GM12878 (cell line): Measurements from ENCODE around the gene STIL. TPM values are rescaled to one million over a fixed set of nuclear protein-coding genes. Genes with fewer than 3 reads are reported as not detected.

Experiments
- ATAC-seq: fragments of 200-7000 bp; cut with Tn5 transposase; 3 replicates; pipeline ENCODE4 v1.9.1; 2020; ENCODE audit warnings: mild to moderate bottlenecking, moderate library complexity
- BruUV-seq: library from RNA; stranded (reverse); fragments of 400-500 nt; replicated peaks from 2 replicates; lab custom pipeline; 2021; lab: Mats Ljungman, UMichigan
- CTCF ChIA-PET: fragments of 300-600 bp; sonication (Branson Sonifier 250); formaldehyde crosslinking; extraction: SDS; loops from one replicate; lab custom pipeline; 2021; ENCODE audit warnings: inconsistent platforms; lab: Yijun Ruan, JAX
- POLR2A ChIA-PET: fragments of 350-600 bp; formaldehyde crosslinking; extraction: SDS; loops from one replicate; lab custom pipeline; 2021; ENCODE audit warnings: inconsistent platforms; lab: Charles Lee
- RAD21 ChIA-PET: fragments of 300-600 bp; sonication (Branson Sonifier 250); formaldehyde crosslinking; loops from one replicate; lab custom pipeline; 2023; ENCODE audit warnings: antibody characterized with exemption; ENCODE audit not compliant: unreplicated experiment; lab: Charles Lee
- SMC1A ChIA-PET: fragments of 300-600 bp; sonication (Branson Sonifier 250); formaldehyde crosslinking; loops from one replicate; lab custom pipeline; 2023; ENCODE audit not compliant: unreplicated experiment, uncharacterized antibody; lab: Charles Lee
- DNase-seq: peaks from one replicate; pipeline ENCODE4 v3.0.0-alpha.2; 2011; ENCODE audit warnings: low read depth, low spot score
- FAIRE-seq: peaks from 3 replicates; lab custom pipeline; 2011; peaks lifted over from hg19 to GRCh38; lab: Jason Lieb, UNC
- H2AFZ ChIP-seq: 2 replicates; pipeline ENCODE4 v1.6.0; 2011; ENCODE audit warnings: low read depth, low read length, control low read depth; ENCODE audit not compliant: control insufficient read depth
- H3K27ac ChIP-seq: 2 replicates; pipeline ENCODE4 v1.5.1; 2011; ENCODE audit warnings: control low read depth; ENCODE audit not compliant: control insufficient read depth, insufficient read depth
- H3K27me3 ChIP-seq, 2 experiments: replicated peaks in 1 of 2; 2 replicates each; pipeline versions ENCODE4 v1.6.0 to v1.6.1; 2011; ENCODE audit warnings: low read length in 1 of 2; ENCODE audit not compliant: control insufficient read depth in 2 of 2, insufficient read depth in 2 of 2
- H3K36me3 ChIP-seq, 2 experiments: 2 replicates each; pipeline ENCODE4 v1.5.1; 2011; ENCODE audit warnings: low read length in 1 of 2; ENCODE audit not compliant: control insufficient read depth in 2 of 2, insufficient read depth in 2 of 2
- H3K4me1 ChIP-seq: 2 replicates; pipeline ENCODE4 v1.6.1; 2011; ENCODE audit warnings: mild to moderate bottlenecking, low read length, moderate library complexity, mixed read lengths; ENCODE audit not compliant: control insufficient read depth, insufficient read depth
- H3K4me2 ChIP-seq: 2 replicates; pipeline ENCODE4 v1.6.0; 2011; ENCODE audit warnings: control low read depth; ENCODE audit not compliant: control insufficient read depth, insufficient read depth
- H3K4me3 ChIP-seq: fragments of 200-600 bp; sonication (generic); 2 replicates; pipeline ENCODE4 v1.5.1; 2016
- H3K79me2 ChIP-seq: 2 replicates; pipeline ENCODE4 v1.6.0; 2011; ENCODE audit warnings: low read length; ENCODE audit not compliant: control insufficient read depth, insufficient read depth
- H3K9ac ChIP-seq: 2 replicates; pipeline ENCODE4 v1.8.0; 2011; ENCODE audit warnings: low read length, control low read depth, mixed read lengths; ENCODE audit not compliant: control insufficient read depth, insufficient read depth
- H3K9me3 ChIP-seq: replicated peaks from 3 replicates; pipeline ENCODE4 v1.5.1; 2011; ENCODE audit warnings: mild to moderate bottlenecking, low read length; ENCODE audit not compliant: control insufficient read depth, insufficient read depth
- H4K20me1 ChIP-seq: 2 replicates; pipeline ENCODE4 v1.6.0; 2011; ENCODE audit not compliant: control insufficient read depth, insufficient read depth
- BMI1 ChIP-seq: fragments of 450-650 bp; IDR thresholded peaks from 2 replicates; pipeline ENCODE4 v1.6.1; 2016; ENCODE audit warnings: mild to moderate bottlenecking, moderate library complexity, borderline replicate concordance
- CHD1 ChIP-seq: IDR thresholded peaks from 2 replicates; pipeline ENCODE4 v1.6.1; 2012; ENCODE audit warnings: low read depth, low read length, improper control_type of control experiment
- FOS ChIP-seq: IDR thresholded peaks from 3 replicates; pipeline ENCODE4 v1.6.1; 2011; ENCODE audit warnings: borderline replicate concordance; ENCODE audit not compliant: insufficient read length; ENCODE audit errors: extremely low read depth
- NR2C2 ChIP-seq: IDR thresholded peaks from 2 replicates; pipeline ENCODE4 v1.6.1; 2011; ENCODE audit warnings: borderline replicate concordance, low read depth; ENCODE audit not compliant: control insufficient read depth, insufficient read length
- PML ChIP-seq: IDR thresholded peaks from 2 replicates; pipeline ENCODE4 v1.6.1; 2012; ENCODE audit warnings: low read length, inconsistent platforms
- POLR2AphosphoS2 ChIP-seq: IDR thresholded peaks from 2 replicates; pipeline ENCODE4 v1.6.1; 2011; ENCODE audit warnings: low read depth, mild to moderate bottlenecking, low read length, improper control_type of control experiment, moderate library complexity
- SMC3 ChIP-seq: IDR thresholded peaks from 2 replicates; pipeline ENCODE4 v1.6.1; 2011; ENCODE audit warnings: low read length, improper control_type of control experiment, borderline replicate concordance
- ZZZ3 ChIP-seq: IDR thresholded peaks from 2 replicates; pipeline ENCODE4 v1.6.1; 2011; ENCODE audit warnings: low read depth; ENCODE audit not compliant: control insufficient read depth, insufficient read length
- WGBS: methylation state at CpG from one replicate; pipeline ENCODE4 v1.1.6; 2016; ENCODE audit warnings: low lambda C conversion rate; ENCODE audit not compliant: insufficient replicate concordance, insufficient coverage; ENCODE audit errors: missing lambda C conversion rate; 5-methylcytosine and 5-hydroxymethylcytosine counted together
- in situ Hi-C: fragments of 300-500 bp; cut with MboI; formaldehyde crosslinking; loops from 9 replicates; pipeline ENCODE4 v1.14.3; 2018; ENCODE audit warnings: mixed read lengths
- intact Hi-C: fragments of 100-400 bp; cut with micrococcal nuclease; formaldehyde crosslinking; loops from one replicate; pipeline ENCODE4 v1.14.2; 2022; ENCODE audit not compliant: unreplicated experiment
- polyA plus RNA-seq, 11 experiments: library from polyadenylated mRNA; depleted of rRNA in 4 of 11; unstranded in 6 of 11; stranded (reverse) in 5 of 11; fragments of >200 nt; fragmentation: Nextera tagmentation in 4 of 11; fragmentation: Illumina TruSeq in 1 of 11; extraction: Ambion mirVana in 4 of 11; extraction: Trizol in 1 of 11; gene quantifications; 1 replicate in 1 of 11; 2 replicates in 10 of 11; pipeline versions ENCODE4 v1.2.1 to v1.2.3, GENCODE V29; 2011 to 2016; ENCODE audit warnings: inconsistent platforms in 2 of 11, missing spikeins in 2 of 11, low read depth in 1 of 11
- total RNA-seq, 4 experiments: library from RNA; depleted of rRNA in 3 of 4; stranded (reverse); fragments of >200 nt in 3 of 4; fragmentation: Illumina TruSeq in 1 of 4; extraction: Trizol in 1 of 4; gene quantifications; 2 replicates each; pipeline versions ENCODE4 v1.2.1 to v1.2.3, GENCODE V29; 2013 to 2021
- TF ChIP-seq, protein P1 (sequence below): fragments of 450-650 bp; IDR thresholded peaks from 2 replicates; pipeline ENCODE4 v1.6.1; 2017; ENCODE audit warnings: low read depth, mild to moderate bottlenecking, moderate library complexity
- TF ChIP-seq, protein P2 (sequence below): fragments of 450-650 bp; formaldehyde crosslinking; IDR thresholded peaks from 2 replicates; pipeline ENCODE4 v1.4.0; 2022; ENCODE audit warnings: mild to moderate bottlenecking, moderate library complexity

Gene STIL
- total and polyA plus RNA-seq, 10 of the 15 experiments (the other 5 are each of a cell fraction or from before 2014, with no cell fraction given), result 6.0 to 35.1 (median 26.5) TPM

DNA sequence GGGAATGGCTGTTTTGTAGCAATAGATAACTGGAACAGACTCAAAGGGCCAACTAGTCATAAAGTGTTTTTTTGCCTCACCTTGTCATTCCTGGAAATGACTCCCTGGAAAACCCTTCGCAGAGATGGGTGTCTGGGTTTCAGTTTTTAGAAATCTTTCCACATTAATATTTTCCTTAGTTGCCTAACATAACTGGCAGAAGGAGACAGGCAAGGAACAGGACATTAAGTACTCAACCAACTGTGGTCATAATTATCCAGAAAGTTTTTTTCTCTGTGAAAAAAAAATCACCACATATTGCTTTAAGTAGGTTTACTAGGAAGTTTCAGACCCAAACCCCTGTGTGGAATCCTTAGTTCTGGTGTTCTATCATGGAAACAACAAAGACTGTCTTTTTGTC is 16.3 kb upstream of the STIL start:
- BruUV-seq, result no TSS peak

More for the DNA sequence above, 16.3 kb upstream of the STIL start:
- RAD21 ChIA-PET, result no interaction called here
- FAIRE-seq (no peak), ATAC-seq (no peak), DNase-seq (no peak)
- in situ Hi-C loops (no loop called here), intact Hi-C loops (loop anchor here (10.0 kb wide), 1 partner anchor 105 kb away; the partner anchor contains the start of gene FOXD2)
- H3K4me3 ChIP-seq, result no peak overlapping the region
- H3K36me3 ChIP-seq, result no peaks in the 10 kb centered on the region
- CTCF ChIA-PET, result no interaction called here
- SMC1A ChIA-PET, result interaction anchor here (0.9 kb wide), 1 partner anchor 16 kb away, joined by 3 read pairs; the partner anchor contains the start of gene STIL
- no peak overlapping the region for H2AFZ ChIP-seq
- H3K4me2 ChIP-seq, result no peak overlapping the region
- H4K20me1 ChIP-seq, result no peaks in the 10 kb centered on the region
- H3K27me3 ChIP-seq, result no peaks in the 10 kb centered on the region
- POLR2A ChIA-PET, result no interaction called here
- TF ChIP-seq NR2C2 (no peak), CHD1 (no peak), SMC3 (no peak), BMI1 (no peak), ZZZ3 (no peak), PML (no peak), POLR2AphosphoS2 (no peak), FOS (no peak)
- TF ChIP-seq, protein P1, sequence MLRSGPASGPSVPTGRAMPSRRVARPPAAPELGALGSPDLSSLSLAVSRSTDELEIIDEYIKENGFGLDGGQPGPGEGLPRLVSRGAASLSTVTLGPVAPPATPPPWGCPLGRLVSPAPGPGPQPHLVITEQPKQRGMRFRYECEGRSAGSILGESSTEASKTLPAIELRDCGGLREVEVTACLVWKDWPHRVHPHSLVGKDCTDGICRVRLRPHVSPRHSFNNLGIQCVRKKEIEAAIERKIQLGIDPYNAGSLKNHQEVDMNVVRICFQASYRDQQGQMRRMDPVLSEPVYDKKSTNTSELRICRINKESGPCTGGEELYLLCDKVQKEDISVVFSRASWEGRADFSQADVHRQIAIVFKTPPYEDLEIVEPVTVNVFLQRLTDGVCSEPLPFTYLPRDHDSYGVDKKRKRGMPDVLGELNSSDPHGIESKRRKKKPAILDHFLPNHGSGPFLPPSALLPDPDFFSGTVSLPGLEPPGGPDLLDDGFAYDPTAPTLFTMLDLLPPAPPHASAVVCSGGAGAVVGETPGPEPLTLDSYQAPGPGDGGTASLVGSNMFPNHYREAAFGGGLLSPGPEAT, result no peak
- TF ChIP-seq, protein P2, sequence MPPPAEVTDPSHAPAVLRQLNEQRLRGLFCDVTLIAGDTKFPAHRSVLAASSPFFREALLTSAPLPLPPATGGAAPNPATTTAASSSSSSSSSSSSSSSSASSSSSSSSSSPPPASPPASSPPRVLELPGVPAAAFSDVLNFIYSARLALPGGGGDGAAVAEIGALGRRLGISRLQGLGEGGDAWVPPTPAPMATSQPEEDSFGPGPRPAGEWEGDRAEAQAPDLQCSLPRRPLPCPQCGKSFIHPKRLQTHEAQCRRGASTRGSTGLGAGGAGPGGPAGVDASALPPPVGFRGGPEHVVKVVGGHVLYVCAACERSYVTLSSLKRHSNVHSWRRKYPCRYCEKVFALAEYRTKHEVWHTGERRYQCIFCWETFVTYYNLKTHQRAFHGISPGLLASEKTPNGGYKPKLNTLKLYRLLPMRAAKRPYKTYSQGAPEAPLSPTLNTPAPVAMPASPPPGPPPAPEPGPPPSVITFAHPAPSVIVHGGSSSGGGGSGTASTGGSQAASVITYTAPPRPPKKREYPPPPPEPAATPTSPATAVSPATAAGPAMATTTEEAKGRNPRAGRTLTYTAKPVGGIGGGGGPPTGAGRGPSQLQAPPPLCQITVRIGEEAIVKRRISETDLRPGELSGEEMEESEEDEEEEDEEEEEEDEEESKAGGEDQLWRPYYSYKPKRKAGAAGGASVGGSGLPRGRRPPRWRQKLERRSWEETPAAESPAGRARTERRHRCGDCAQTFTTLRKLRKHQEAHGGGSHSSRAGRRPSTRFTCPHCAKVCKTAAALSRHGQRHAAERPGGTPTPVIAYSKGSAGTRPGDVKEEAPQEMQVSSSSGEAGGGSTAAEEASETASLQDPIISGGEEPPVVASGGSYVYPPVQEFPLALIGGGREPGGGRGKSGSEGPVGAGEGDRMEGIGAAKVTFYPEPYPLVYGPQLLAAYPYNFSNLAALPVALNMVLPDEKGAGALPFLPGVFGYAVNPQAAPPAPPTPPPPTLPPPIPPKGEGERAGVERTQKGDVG (CRISPR knock-in tag), result no peak
- no peak overlapping the region for H3K27ac ChIP-seq
- no peak overlapping the region for H3K9ac ChIP-seq
- H3K9me3 ChIP-seq, result no peaks in the 10 kb centered on the region
- H3K79me2 ChIP-seq, result peaks cover 10% of the 10 kb centered on the region
- peaks cover 3% of the 10 kb centered on the region; the same call in 1 of the 2 replicates for H3K4me1 ChIP-seq
- WGBS, result 10% methylated on average over 1 of the region's 1 CpG
